Mesenchymal stem cell (in vitro differentiated cells and primary cell): Measurements from ENCODE around the gene OPRL1.

Experiments
- DNase-seq: peaks from one replicate; pipeline ENCODE4 v3.0.0-alpha.2; 2013
- H2AFZ ChIP-seq: one replicate; pipeline ENCODE4 v1.6.1; 2013; ENCODE audit warnings: low read depth, mild to moderate bottlenecking, control low read depth, inconsistent platforms, low read length, moderate library complexity
- H2AK5ac ChIP-seq: 2 replicates; pipeline ENCODE4 v1.6.1; 2013; ENCODE audit warnings: low read length, moderate library complexity, mild to moderate bottlenecking, inconsistent platforms; ENCODE audit not compliant: severe bottlenecking
- H2BK120ac ChIP-seq: one replicate; pipeline ENCODE4 v1.6.1; 2013; ENCODE audit warnings: low read depth, mild to moderate bottlenecking, inconsistent platforms, low read length, moderate library complexity
- H2BK12ac ChIP-seq, 2 experiments: one replicate each; pipeline ENCODE4 v1.6.1; 2013; ENCODE audit warnings: inconsistent platforms in 2 of 2, low read length in 2 of 2, mild to moderate bottlenecking in 2 of 2, moderate library complexity in 2 of 2, control low read depth in 1 of 2
- H2BK15ac ChIP-seq: one replicate; pipeline ENCODE4 v1.6.1; 2013; ENCODE audit warnings: mild to moderate bottlenecking, low read depth, inconsistent platforms; ENCODE audit not compliant: poor library complexity, severe bottlenecking
- H2BK5ac ChIP-seq: 2 replicates; pipeline ENCODE4 v1.6.1; 2013; ENCODE audit warnings: low read depth, mild to moderate bottlenecking, low read length, control low read depth, inconsistent platforms; ENCODE audit not compliant: poor library complexity, severe bottlenecking
- H3K14ac ChIP-seq, 2 experiments: one replicate each; pipeline ENCODE4 v1.6.1; 2013; ENCODE audit warnings: inconsistent platforms in 2 of 2, low read length in 2 of 2, control low read depth in 1 of 2, mild to moderate bottlenecking in 1 of 2, moderate library complexity in 1 of 2
- H3K18ac ChIP-seq, 2 experiments: one replicate each; pipeline ENCODE4 v1.6.1; 2013; ENCODE audit warnings: inconsistent platforms in 2 of 2, low read length in 2 of 2, control low read depth in 1 of 2, low read depth in 1 of 2, mild to moderate bottlenecking in 1 of 2
- H3K23ac ChIP-seq, 2 experiments: one replicate each; pipeline ENCODE4 v1.6.1; 2013; ENCODE audit warnings: inconsistent platforms in 2 of 2, low read length in 2 of 2, mild to moderate bottlenecking in 2 of 2, moderate library complexity in 2 of 2, control low read depth in 1 of 2
- H3K27ac ChIP-seq: 2 replicates; pipeline ENCODE4 v1.5.1; 2013; ENCODE audit warnings: mild to moderate bottlenecking, moderate library complexity, low read length, control low read depth, inconsistent platforms; ENCODE audit not compliant: poor library complexity, severe bottlenecking
- H3K27me3 ChIP-seq, 2 experiments: 2 replicates each; pipeline versions ENCODE4 v1.6.1 to v1.7.0; 2013; ENCODE audit warnings: low read length in 2 of 2, mild to moderate bottlenecking in 2 of 2, moderate library complexity in 2 of 2, control low read depth in 1 of 2, inconsistent platforms in 1 of 2; ENCODE audit not compliant: control insufficient read depth in 1 of 2, insufficient read depth in 1 of 2
- H3K36me3 ChIP-seq, 2 experiments: 2 replicates each; pipeline versions ENCODE4 v1.6.1 to v1.7.0; 2013; ENCODE audit warnings: low read length in 2 of 2, control low read depth in 1 of 2, inconsistent platforms in 1 of 2, low read depth in 1 of 2, mild to moderate bottlenecking in 1 of 2; ENCODE audit not compliant: insufficient read depth in 2 of 2, control insufficient read depth in 1 of 2
- H3K4ac ChIP-seq, 2 experiments: one replicate each; pipeline ENCODE4 v1.6.1; 2013; ENCODE audit warnings: inconsistent platforms in 2 of 2, low read length in 2 of 2, mild to moderate bottlenecking in 2 of 2, moderate library complexity in 2 of 2, control low read depth in 1 of 2, low read depth in 1 of 2
- H3K4me1 ChIP-seq: 2 replicates; pipeline ENCODE4 v1.6.1; 2013; ENCODE audit warnings: low read depth, low read length, control low read depth; ENCODE audit not compliant: control insufficient read depth, insufficient read depth
- H3K4me2 ChIP-seq: 2 replicates; pipeline ENCODE4 v1.6.1; 2013; ENCODE audit warnings: low read length, mild to moderate bottlenecking, inconsistent platforms; ENCODE audit not compliant: poor library complexity, severe bottlenecking
- H3K4me3 ChIP-seq, 2 experiments: 2 replicates each; pipeline versions ENCODE4 v1.5.1 to v1.7.0; 2013; ENCODE audit warnings: low read length in 2 of 2, mild to moderate bottlenecking in 2 of 2, control low read depth in 1 of 2, low read depth in 1 of 2; ENCODE audit not compliant: insufficient read depth in 1 of 2
- H3K79me1 ChIP-seq: replicated peaks from 2 replicates; pipeline ENCODE4 v1.6.1; 2013; ENCODE audit warnings: mild to moderate bottlenecking, control low read depth, low read length, inconsistent platforms; ENCODE audit not compliant: poor library complexity, severe bottlenecking
- H3K9ac ChIP-seq: 2 replicates; pipeline ENCODE4 v1.7.0; 2013; ENCODE audit warnings: mild to moderate bottlenecking, low read length, moderate library complexity
- H3K9me3 ChIP-seq: 2 replicates; pipeline ENCODE4 v1.7.0; 2013; ENCODE audit warnings: mild to moderate bottlenecking, low read length; ENCODE audit not compliant: control insufficient read depth
- H4K8ac ChIP-seq: one replicate; pipeline ENCODE4 v1.6.1; 2013; ENCODE audit warnings: inconsistent platforms, mild to moderate bottlenecking, low read length, moderate library complexity
- H4K91ac ChIP-seq: one replicate; pipeline ENCODE4 v1.6.1; 2013; ENCODE audit warnings: mild to moderate bottlenecking, low read length, inconsistent platforms
- WGBS: methylation state at CpG from one replicate; pipeline ENCODE4 v1.1.7; 2013; ENCODE audit warnings: mixed read lengths; 5-methylcytosine and 5-hydroxymethylcytosine counted together

Gene OPRL1

DNA sequence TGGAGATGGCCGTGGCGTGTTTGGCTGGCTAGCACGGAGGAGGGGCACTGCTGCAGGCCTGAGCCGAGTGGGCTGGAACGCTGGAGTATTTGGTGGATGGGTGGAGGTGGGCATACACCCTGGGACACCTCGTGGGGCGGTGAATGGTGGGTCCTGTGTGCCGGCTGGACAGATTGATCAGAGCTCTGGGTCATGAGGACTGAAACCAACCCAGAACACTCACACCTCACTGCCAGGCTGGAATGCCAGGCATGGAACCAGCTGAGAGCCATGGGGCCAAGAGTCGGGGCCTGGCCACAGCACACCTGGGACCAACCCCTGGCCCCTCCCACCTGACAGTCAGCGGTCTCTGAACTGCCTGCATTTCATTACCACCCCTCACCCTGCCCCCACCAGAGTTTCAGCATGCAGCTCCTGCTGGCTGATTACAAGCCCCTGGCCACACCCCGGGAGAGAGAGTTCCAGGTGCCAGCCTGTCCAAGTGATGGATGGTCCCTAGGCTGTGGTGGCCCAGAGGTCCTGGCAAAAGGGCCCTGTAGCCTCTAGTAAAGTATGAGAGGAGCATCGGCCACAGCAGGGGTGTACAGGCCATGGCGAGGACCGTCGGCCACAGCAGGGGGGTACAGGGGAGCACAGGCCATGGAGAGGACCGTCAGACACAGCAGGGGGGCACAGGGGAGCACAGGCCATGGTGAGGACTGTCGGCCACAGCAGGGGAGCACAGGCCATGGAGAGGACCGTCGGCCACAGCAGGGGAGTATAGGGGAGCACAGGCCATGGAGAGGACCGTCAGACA is 24.2 kb downstream of the OPRL1 start:
- no peak for DNase-seq
- Histone ChIP-seq H2AK5ac (no peak overlapping the region), H3K36me3 (peaks cover 0 to under 1% of the 10 kb centered on the region in 2 experiments), H2BK12ac (no peak overlapping the region), H3K79me1 (no peaks in the 10 kb centered on the region), H3K27me3 (peaks cover 70 to 75% of the 10 kb centered on the region in 2 experiments), H2BK120ac (no peak overlapping the region), H3K4ac (no peak overlapping the region), H3K9me3 (no peaks in the 10 kb centered on the region), H2AFZ (no peak overlapping the region), H4K91ac (no peak overlapping the region), H3K9ac (no peak overlapping the region), H3K27ac (no peak overlapping the region), H3K14ac (no peak overlapping the region), H4K8ac (no peak overlapping the region), H3K4me2 (no peak overlapping the region), H3K23ac (no peak overlapping the region), H2BK5ac (no peak overlapping the region), H3K18ac (no peak overlapping the region), H2BK15ac (no peak overlapping the region), H3K4me1 (peaks cover 21% of the 10 kb centered on the region), H3K4me3 (no peak overlapping the region)
- 81% methylated on average over 20 of the region's 20 CpGs for WGBS

DNA sequence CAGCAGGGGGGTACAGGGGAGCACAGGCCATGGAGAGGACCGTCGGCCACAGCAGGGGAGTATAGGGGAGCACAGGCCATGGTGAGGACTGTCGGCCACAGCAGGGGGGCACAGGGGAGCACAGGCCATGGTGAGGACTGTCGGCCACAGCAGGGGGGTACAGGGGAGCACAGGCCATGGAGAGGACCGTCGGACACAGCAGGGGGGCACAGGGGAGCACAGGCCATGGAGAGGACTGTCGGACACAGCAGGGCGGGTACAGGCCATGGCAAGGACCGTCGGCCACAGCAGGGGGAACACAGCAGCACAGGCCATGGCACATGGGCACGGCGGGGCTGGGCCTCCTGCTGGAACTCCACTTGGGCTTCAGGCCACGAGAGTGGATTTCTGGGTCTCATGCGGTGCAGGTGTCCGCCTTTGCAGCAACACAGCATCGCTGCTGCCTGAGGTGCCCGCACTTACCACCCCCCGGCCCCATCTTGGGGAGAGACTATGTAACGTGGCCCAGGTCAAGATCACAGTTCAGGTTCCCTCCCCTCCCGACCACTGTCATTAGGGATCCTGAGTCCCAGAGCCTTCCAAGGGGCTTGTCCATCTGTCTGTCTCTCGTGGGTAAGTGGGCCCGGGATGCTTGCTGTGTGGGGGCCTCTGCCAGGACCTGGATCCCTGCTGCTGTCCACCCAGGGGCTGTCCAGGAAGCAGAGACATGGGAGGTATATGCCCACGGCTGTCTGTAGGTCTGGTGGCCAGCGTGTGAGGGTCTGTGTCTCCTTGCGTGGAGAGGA is 25.0 kb downstream of the OPRL1 start:
- WGBS, result 91% methylated on average over 22 of the region's 25 CpGs
- DNase-seq, result no peak
- H3K18ac ChIP-seq, result no peak overlapping the region

GRCh38 chr20:64105846-64106434 is 26.1 kb downstream of the OPRL1 start:
- peaks cover 58 to 74% of the 10 kb centered on the region in 2 experiments for H3K27me3 ChIP-seq
- 93% methylated on average over 39 of the region's 39 CpGs for WGBS

More for the DNA sequence above, 25.0 kb downstream of the OPRL1 start:
- no peak overlapping the region for H2BK5ac ChIP-seq
- no peaks in the 10 kb centered on the region for H3K79me1 ChIP-seq
- no peak overlapping the region for H2BK15ac ChIP-seq
- H3K4me3 ChIP-seq, result peak overlapping the region in 1 of 2 experiments; percentile 30
- H2AFZ ChIP-seq, result no peak overlapping the region
- H3K4ac ChIP-seq, result no peak overlapping the region
- no peak overlapping the region for H2AK5ac ChIP-seq
- no peak overlapping the region for H3K9ac ChIP-seq
- no peak overlapping the region for H4K8ac ChIP-seq
- no peak overlapping the region for H4K91ac ChIP-seq
- H3K4me2 ChIP-seq, result no peak overlapping the region
- H3K9me3 ChIP-seq, result no peaks in the 10 kb centered on the region
- peaks cover 21% of the 10 kb centered on the region for H3K4me1 ChIP-seq
- H2BK12ac ChIP-seq, result no peak overlapping the region
- peaks cover 64 to 79% of the 10 kb centered on the region in 2 experiments for H3K27me3 ChIP-seq
- H2BK120ac ChIP-seq, result no peak overlapping the region
- H3K14ac ChIP-seq, result no peak overlapping the region
- no peaks in the 10 kb centered on the region for H3K36me3 ChIP-seq
- H3K23ac ChIP-seq, result no peak overlapping the region
- no peak overlapping the region for H3K27ac ChIP-seq

DNA sequence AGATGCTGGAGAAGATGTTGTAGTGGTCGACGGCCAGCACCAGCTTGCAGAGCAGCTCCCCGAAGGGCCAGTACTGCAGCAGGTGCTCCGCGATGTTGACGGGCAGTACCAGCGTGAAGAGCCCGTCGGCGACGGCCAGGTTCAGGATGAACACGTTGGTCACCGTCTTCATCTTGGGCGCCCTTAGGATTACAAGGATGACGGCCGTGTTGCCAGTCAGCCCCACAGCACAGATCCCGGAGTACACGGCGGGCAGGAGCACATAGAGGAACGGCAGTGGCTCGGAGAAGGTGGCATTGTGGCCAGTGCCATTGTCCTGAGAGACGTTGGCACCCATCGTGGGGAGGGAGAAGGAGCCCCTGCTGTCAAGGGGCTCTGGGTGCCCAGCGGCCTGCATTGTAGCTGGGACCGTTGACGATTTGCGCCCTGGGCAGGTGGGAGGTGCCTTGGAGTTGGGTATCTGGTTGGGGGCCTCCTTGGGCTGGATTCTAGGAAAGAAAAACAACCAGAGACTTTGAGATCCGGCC is 26.6 kb downstream of the OPRL1 start:
- Histone ChIP-seq H3K9ac (no peak overlapping the region), H2AK5ac (no peak overlapping the region), H3K36me3 (no peaks in the 10 kb centered on the region), H2AFZ (no peak overlapping the region), H3K18ac (no peak overlapping the region), H4K8ac (no peak overlapping the region), H4K91ac (no peak overlapping the region), H3K27me3 (peaks cover 53 to 69% of the 10 kb centered on the region in 2 experiments), H3K4me1 (peaks cover 21% of the 10 kb centered on the region), H3K9me3 (no peaks in the 10 kb centered on the region), H2BK15ac (no peak overlapping the region), H3K23ac (no peak overlapping the region), H2BK5ac (no peak overlapping the region), H2BK120ac (no peak overlapping the region), H3K4me2 (no peak overlapping the region), H2BK12ac (no peak overlapping the region), H3K4ac (no peak overlapping the region), H3K14ac (no peak overlapping the region), H3K4me3 (no peak overlapping the region), H3K79me1 (no peaks in the 10 kb centered on the region), H3K27ac (no peak overlapping the region)
- DNase-seq, result no peak
- 94% methylated on average over 28 of the region's 28 CpGs for WGBS

More at GRCh38 chr20:64105846-64106434, 26.1 kb downstream of the OPRL1 start:
- no peak overlapping the region for H3K4me2 ChIP-seq
- H3K14ac ChIP-seq, result no peak overlapping the region
- H2AK5ac ChIP-seq, result no peak overlapping the region
- no peak overlapping the region for H4K8ac ChIP-seq
- H3K4ac ChIP-seq, result no peak overlapping the region
- H3K36me3 ChIP-seq, result no peaks in the 10 kb centered on the region
- H2BK5ac ChIP-seq, result no peak overlapping the region
- no peak overlapping the region for H3K18ac ChIP-seq
- no peak overlapping the region for H2BK12ac ChIP-seq
- H3K4me3 ChIP-seq, result no peak overlapping the region
- H4K91ac ChIP-seq, result no peak overlapping the region
- H3K4me1 ChIP-seq, result peaks cover 21% of the 10 kb centered on the region
- no peaks in the 10 kb centered on the region for H3K9me3 ChIP-seq
- no peak overlapping the region for H2BK15ac ChIP-seq
- H2BK120ac ChIP-seq, result no peak overlapping the region
- H3K9ac ChIP-seq, result no peak overlapping the region
- no peak for DNase-seq
- no peaks in the 10 kb centered on the region for H3K79me1 ChIP-seq
- no peak overlapping the region for H3K27ac ChIP-seq
- H3K23ac ChIP-seq, result no peak overlapping the region
- no peak overlapping the region for H2AFZ ChIP-seq
